GM19035 (cell line): ENCODE data around the gene SRGAP1.
"Not testable (repeated sequence)": the region's sequence is repeated elsewhere in the genome, so short reads cannot be mapped to it uniquely, and the experiment has no call there.

Source experiments
- ATAC-seq: cut with Tn5 transposase; IDR thresholded peaks from one replicate; pipeline ENCODE4 v1.9.1; 2021; ENCODE audit not compliant: unreplicated experiment

The SRGAP1 gene

GRCh38 chr12:64186789-64187188, 342.3 kb downstream of the SRGAP1 start:
- ATAC-seq: peak; percentile 97

DNA sequence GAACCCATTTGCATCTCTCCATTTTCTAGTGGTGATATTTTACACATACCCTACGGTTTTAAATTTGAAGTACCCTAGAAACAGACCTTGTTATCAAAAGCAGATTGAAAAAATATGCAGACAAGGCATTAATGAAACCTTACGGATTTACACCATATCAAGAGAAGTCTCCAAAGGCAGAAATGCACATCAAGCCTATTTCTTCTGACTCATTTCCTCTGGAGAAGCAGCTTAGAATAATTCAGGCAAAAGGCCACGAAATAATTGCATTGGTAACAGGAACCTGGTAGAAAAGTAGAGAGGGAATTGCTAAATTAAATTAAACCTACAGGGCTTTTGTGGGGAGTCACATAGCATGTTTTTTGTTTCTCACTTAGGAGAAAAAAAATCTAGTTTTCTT, 342.9 kb downstream of the SRGAP1 start:
- no peak for ATAC-seq

DNA sequence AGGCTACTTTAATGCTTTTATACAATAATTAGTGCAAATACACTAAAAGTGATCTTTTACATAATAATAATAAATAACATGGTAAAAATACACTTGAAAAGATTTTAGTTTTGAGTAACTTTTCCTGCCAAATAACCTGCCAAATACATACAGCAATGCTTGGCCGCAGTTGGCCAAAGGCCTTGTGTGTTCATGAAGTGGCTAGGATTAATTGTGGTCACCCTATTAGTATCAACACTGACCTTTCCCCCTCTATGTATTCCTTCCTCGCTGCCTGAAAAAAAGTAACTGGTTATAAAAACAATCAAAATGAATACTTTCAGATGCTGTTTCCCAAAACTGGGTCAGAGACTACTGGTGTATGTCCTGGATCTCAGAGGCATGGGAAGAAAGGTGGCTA, 343.3 kb downstream of the SRGAP1 start:
- ATAC-seq: no peak

GRCh38 chr12:64189530-64189929, 345.0 kb downstream of the SRGAP1 start:
- ATAC-seq: no peak

- ATAC-seq: no peak
Observed at GRCh38 chr12:64190140-64190539, 345.6 kb downstream of the SRGAP1 start.

- peak; percentile 93 for ATAC-seq
Observed at GRCh38 chr12:64192644-64193444, 348.3 kb downstream of the SRGAP1 start.

DNA sequence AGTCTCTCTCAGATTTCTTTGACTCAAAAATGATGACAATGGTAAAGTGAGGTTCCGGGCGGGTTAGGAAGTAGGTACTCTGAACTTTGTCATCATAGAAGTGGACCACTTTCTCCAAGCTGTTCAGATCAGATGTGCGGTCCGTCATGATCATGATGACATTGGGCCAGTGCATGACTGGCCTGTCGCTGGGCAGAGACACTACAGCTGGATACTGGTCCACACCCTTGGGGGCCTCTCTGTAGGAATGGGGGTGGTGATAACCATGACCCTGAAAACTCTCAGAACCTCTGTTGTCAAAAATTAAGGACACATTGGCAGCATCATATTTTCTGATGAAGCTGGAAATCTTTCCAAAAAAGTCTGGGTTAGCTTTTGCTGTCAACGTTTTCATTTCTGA, 349.4 kb downstream of the SRGAP1 start:
- no peak for ATAC-seq

GRCh38 chr12:64194333-64195149, 350.0 kb downstream of the SRGAP1 start:
- no peak for ATAC-seq

GRCh38 chr12:64195841-64196240, 351.3 kb downstream of the SRGAP1 start:
- ATAC-seq: not testable (repeated sequence)

GRCh38 chr12:64203036-64203435, 358.5 kb downstream of the SRGAP1 start:
- ATAC-seq: no peak

DNA sequence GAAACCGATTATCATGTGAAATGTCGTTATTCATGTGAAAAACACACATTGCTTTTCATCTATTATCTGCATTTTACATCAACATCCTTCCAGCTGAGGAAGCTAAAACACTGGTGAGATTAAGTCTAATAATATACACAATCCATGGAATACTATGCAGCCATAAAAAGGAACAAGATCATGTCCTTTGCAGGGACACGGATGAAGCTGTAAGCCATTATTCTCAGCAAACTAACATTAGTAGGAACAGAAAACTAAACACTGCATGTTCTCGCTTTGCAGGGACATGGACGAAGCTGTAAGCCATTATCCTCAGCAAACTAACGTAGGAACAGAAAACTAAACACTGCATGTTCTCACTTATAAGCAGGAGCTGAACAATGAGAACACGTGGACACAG, 359.3 kb downstream of the SRGAP1 start:
- no peak for ATAC-seq

- ATAC-seq: no peak
Observed at GRCh38 chr12:64205542-64205941, 361.0 kb downstream of the SRGAP1 start.

- no peak for ATAC-seq
Observed at GRCh38 chr12:64207453-64207852, 363.0 kb downstream of the SRGAP1 start.
